ENCODE data around the gene PKIB.
"Not testable (repeated sequence)": the region's sequence is repeated elsewhere in the genome, so short reads cannot be mapped to it uniquely, and the experiment has no call there.

The PKIB gene

GRCh38 chr6:122734529-122735395 lies 124.6 kb downstream of the PKIB start:
- 59 to 62% methylated on average over 8 of the region's 10 CpGs for WGBS, 2 experiments
- Histone ChIP-seq H3K36me3 (ENCODE audit: control insufficient read depth, insufficient read depth, low read length) (no peaks in the 10 kb centered on the region), H3K4me3 (ENCODE audit: insufficient read depth, low read depth, low read length) (no peak overlapping the region), H3K27ac (ENCODE audit: insufficient read depth, low read depth, low read length, poor library complexity, severe bottlenecking) (no peak overlapping the region), H3K27me3 (ENCODE audit: control insufficient read depth, insufficient read depth, low read length, poor library complexity, severe bottlenecking) (no peaks in the 10 kb centered on the region), H3K9me3 (ENCODE audit: control insufficient read depth, low read length) (no peaks in the 10 kb centered on the region), H3K4me1 (ENCODE audit: control insufficient read depth, insufficient read depth, low read length) (peaks cover 7% of the 10 kb centered on the region)

- Histone ChIP-seq H3K27me3 (ENCODE audit: control insufficient read depth, insufficient read depth, low read length, poor library complexity, severe bottlenecking) (no peaks in the 10 kb centered on the region), H3K36me3 (ENCODE audit: control insufficient read depth, insufficient read depth, low read length) (no peaks in the 10 kb centered on the region), H3K9me3 (ENCODE audit: control insufficient read depth, low read length) (no peaks in the 10 kb centered on the region), H3K27ac (ENCODE audit: insufficient read depth, low read depth, low read length, poor library complexity, severe bottlenecking) (no peak overlapping the region), H3K4me3 (ENCODE audit: insufficient read depth, low read depth, low read length) (no peak overlapping the region), H3K4me1 (ENCODE audit: control insufficient read depth, insufficient read depth, low read length) (peaks cover 7% of the 10 kb centered on the region)
- WGBS, 2 experiments = 88 to 89% methylated on average over 4 of the region's 4 CpGs
These were observed 125.4 kb downstream of the PKIB start for GRCh38 chr6:122735582-122735981.

- Histone ChIP-seq H3K36me3 (ENCODE audit: control insufficient read depth, insufficient read depth, low read length) (no peaks in the 10 kb centered on the region), H3K4me1 (ENCODE audit: control insufficient read depth, insufficient read depth, low read length) (peaks cover 7% of the 10 kb centered on the region), H3K4me3 (ENCODE audit: insufficient read depth, low read depth, low read length) (no peak overlapping the region), H3K9me3 (ENCODE audit: control insufficient read depth, low read length) (no peaks in the 10 kb centered on the region), H3K27ac (ENCODE audit: insufficient read depth, low read depth, low read length, poor library complexity, severe bottlenecking) (no peak overlapping the region), H3K27me3 (ENCODE audit: control insufficient read depth, insufficient read depth, low read length, poor library complexity, severe bottlenecking) (no peaks in the 10 kb centered on the region)
- 94 to 96% methylated on average over 3 of the region's 4 CpGs for WGBS, 2 experiments
These were observed 126.0 kb downstream of the PKIB start for GRCh38 chr6:122736163-122736562.

GRCh38 chr6:122736616-122737015 lies 126.4 kb downstream of the PKIB start:
- Histone ChIP-seq H3K4me3 (ENCODE audit: insufficient read depth, low read depth, low read length) (no peak overlapping the region), H3K27me3 (ENCODE audit: control insufficient read depth, insufficient read depth, low read length, poor library complexity, severe bottlenecking) (no peaks in the 10 kb centered on the region), H3K9me3 (ENCODE audit: control insufficient read depth, low read length) (no peaks in the 10 kb centered on the region), H3K36me3 (ENCODE audit: control insufficient read depth, insufficient read depth, low read length) (no peaks in the 10 kb centered on the region), H3K27ac (ENCODE audit: insufficient read depth, low read depth, low read length, poor library complexity, severe bottlenecking) (no peak overlapping the region), H3K4me1 (ENCODE audit: control insufficient read depth, insufficient read depth, low read length) (peaks cover 7% of the 10 kb centered on the region)
- WGBS, 2 experiments = 100% methylated on average over 1 to 2 of the region's 3 CpGs

- peaks cover 7% of the 10 kb centered on the region for H3K4me1 ChIP-seq (ENCODE audit: control insufficient read depth, insufficient read depth, low read length)
- H3K9me3 ChIP-seq (ENCODE audit: control insufficient read depth, low read length) = no peaks in the 10 kb centered on the region
- no CpG with 5 or more reads among the region's 2 CpGs for WGBS, 2 experiments
- no peaks in the 10 kb centered on the region for H3K36me3 ChIP-seq (ENCODE audit: control insufficient read depth, insufficient read depth, low read length)
- H3K4me3 ChIP-seq (ENCODE audit: insufficient read depth, low read depth, low read length) = no peak overlapping the region
- no peak overlapping the region for H3K27ac ChIP-seq (ENCODE audit: insufficient read depth, low read depth, low read length, poor library complexity, severe bottlenecking)
- H3K27me3 ChIP-seq (ENCODE audit: control insufficient read depth, insufficient read depth, low read length, poor library complexity, severe bottlenecking) = no peaks in the 10 kb centered on the region
These were observed 129.9 kb downstream of the PKIB start for GRCh38 chr6:122740091-122740490.

GRCh38 chr6:122740936-122741335 lies 130.7 kb downstream of the PKIB start:
- H3K4me3 ChIP-seq (ENCODE audit: insufficient read depth, low read depth, low read length) = no peak overlapping the region
- WGBS, 2 experiments = 88 to 89% methylated on average over 2 of the region's 2 CpGs
- H3K4me1 ChIP-seq (ENCODE audit: control insufficient read depth, insufficient read depth, low read length) = no peaks in the 10 kb centered on the region
- H3K9me3 ChIP-seq (ENCODE audit: control insufficient read depth, low read length) = no peaks in the 10 kb centered on the region
- no peak overlapping the region for H3K27ac ChIP-seq (ENCODE audit: insufficient read depth, low read depth, low read length, poor library complexity, severe bottlenecking)
- H3K36me3 ChIP-seq (ENCODE audit: control insufficient read depth, insufficient read depth, low read length) = no peaks in the 10 kb centered on the region
- H3K27me3 ChIP-seq (ENCODE audit: control insufficient read depth, insufficient read depth, low read length, poor library complexity, severe bottlenecking) = no peaks in the 10 kb centered on the region

GRCh38 chr6:122744247-122744646 lies 134.0 kb downstream of the PKIB start:
- H3K4me3 ChIP-seq (ENCODE audit: insufficient read depth, low read depth, low read length); H3K9me3 ChIP-seq (ENCODE audit: control insufficient read depth, low read length); H3K36me3 ChIP-seq (ENCODE audit: control insufficient read depth, insufficient read depth, low read length); H3K4me1 ChIP-seq (ENCODE audit: control insufficient read depth, insufficient read depth, low read length); H3K27me3 ChIP-seq (ENCODE audit: control insufficient read depth, insufficient read depth, low read length, poor library complexity, severe bottlenecking); H3K27ac ChIP-seq (ENCODE audit: insufficient read depth, low read depth, low read length, poor library complexity, severe bottlenecking): not testable (repeated sequence)
- 49 to 53% methylated on average over 7 to 8 of the region's 8 CpGs for WGBS, 2 experiments

- H3K36me3 ChIP-seq (ENCODE audit: control insufficient read depth, insufficient read depth, low read length); H3K27ac ChIP-seq (ENCODE audit: insufficient read depth, low read depth, low read length, poor library complexity, severe bottlenecking); H3K9me3 ChIP-seq (ENCODE audit: control insufficient read depth, low read length); H3K27me3 ChIP-seq (ENCODE audit: control insufficient read depth, insufficient read depth, low read length, poor library complexity, severe bottlenecking); H3K4me3 ChIP-seq (ENCODE audit: insufficient read depth, low read depth, low read length); H3K4me1 ChIP-seq (ENCODE audit: control insufficient read depth, insufficient read depth, low read length): not testable (repeated sequence)
- 93 to 95% methylated on average over 3 of the region's 3 CpGs for WGBS, 2 experiments
These were observed 134.7 kb downstream of the PKIB start for GRCh38 chr6:122744856-122745255.

GRCh38 chr6:122746688-122747087 lies 136.5 kb downstream of the PKIB start:
- no peak overlapping the region for H3K27ac ChIP-seq (ENCODE audit: insufficient read depth, low read depth, low read length, poor library complexity, severe bottlenecking)
- WGBS, 2 experiments = 92 to 96% methylated on average over 9 of the region's 9 CpGs

GRCh38 chr6:122747573-122747972 lies 137.4 kb downstream of the PKIB start:
- H3K4me3 ChIP-seq (ENCODE audit: insufficient read depth, low read depth, low read length) = no peak overlapping the region
- 94 to 97% methylated on average over 10 of the region's 10 CpGs for WGBS, 2 experiments

More at GRCh38 chr6:122746688-122747087, 136.5 kb downstream of the PKIB start:
- no peak overlapping the region for H3K4me3 ChIP-seq (ENCODE audit: insufficient read depth, low read depth, low read length)
- no peaks in the 10 kb centered on the region for H3K9me3 ChIP-seq (ENCODE audit: control insufficient read depth, low read length)
- no peaks in the 10 kb centered on the region for H3K27me3 ChIP-seq (ENCODE audit: control insufficient read depth, insufficient read depth, low read length, poor library complexity, severe bottlenecking)
- no peaks in the 10 kb centered on the region for H3K4me1 ChIP-seq (ENCODE audit: control insufficient read depth, insufficient read depth, low read length)
- no peaks in the 10 kb centered on the region for H3K36me3 ChIP-seq (ENCODE audit: control insufficient read depth, insufficient read depth, low read length)

More at GRCh38 chr6:122747573-122747972, 137.4 kb downstream of the PKIB start:
- H3K4me1 ChIP-seq (ENCODE audit: control insufficient read depth, insufficient read depth, low read length) = no peaks in the 10 kb centered on the region
- no peaks in the 10 kb centered on the region for H3K36me3 ChIP-seq (ENCODE audit: control insufficient read depth, insufficient read depth, low read length)
- no peaks in the 10 kb centered on the region for H3K9me3 ChIP-seq (ENCODE audit: control insufficient read depth, low read length)
- no peak overlapping the region for H3K27ac ChIP-seq (ENCODE audit: insufficient read depth, low read depth, low read length, poor library complexity, severe bottlenecking)
- no peaks in the 10 kb centered on the region for H3K27me3 ChIP-seq (ENCODE audit: control insufficient read depth, insufficient read depth, low read length, poor library complexity, severe bottlenecking)

All from ectodermal cell (in vitro differentiated cells).